Body of pancreas (tissue), 4 donors: ENCODE data around the gene SNCG.

ENCODE experiments used
- CTCF ChIP-seq, 7 experiments: fragments of 450-650 bp in 4 of 7; fragments of 200-600 bp in 3 of 7; sonication (generic) in 3 of 7; IDR thresholded peaks; one replicate each; pipeline ENCODE4 v1.5.1; 2016 to 2019; ENCODE audit warnings: antibody characterized with exemption in 7 of 7
- POLR2A ChIP-seq, 3 donors: fragments of 450-650 bp; IDR thresholded peaks; one replicate each; pipeline ENCODE4 v1.6.1; 2016; ENCODE audit warnings: antibody characterized with exemption in 3 of 3, mild to moderate bottlenecking in 2 of 3

GRCh38 chr10:86970162-86970981, 12.0 kb downstream of the SNCG start:
- TF ChIP-seq CTCF (IDR thresholded peaks at IDR 0.05) (no peak), POLR2A (IDR thresholded peaks at IDR 0.05) (peak in 2 of 3 donors; percentile 0 to 18)
